ENCODE measurements around the gene TNRC18.

TNRC18 gene

GRCh38 chr7:5383314-5384098 lies 40.1 kb downstream of the TNRC18 start:
- peaks cover 81% of the 10 kb centered on the region for H3K79me2 ChIP-seq (ENCODE audit: insufficient read depth, low read length)
- DNase-seq, result no peak
- no peak overlapping the region for H3K4me2 ChIP-seq (ENCODE audit: insufficient read depth, low read length)

GRCh38 chr7:5382281-5382892 lies 41.2 kb downstream of the TNRC18 start:
- Histone ChIP-seq H3K27me3 (ENCODE audit: insufficient read depth, low read length, poor library complexity) (no peaks in the 10 kb centered on the region), H3K79me2 (ENCODE audit: insufficient read depth, low read length) (peaks cover 84% of the 10 kb centered on the region), H3K4me1 (ENCODE audit: insufficient read depth, low read length) (0 out of 2 replicates have a peak, but pooled peaks cover 6% of the 10 kb centered on the region), H3K9me3 (ENCODE audit: insufficient read depth, low read length, severe bottlenecking) (no peaks in the 10 kb centered on the region), H3K4me3 (ENCODE audit: low read depth in 1 of 2, low read length in 2 of 2) (no peak overlapping the region), H3K4me2 (ENCODE audit: insufficient read depth, low read length) (no peak overlapping the region), H2AFZ (ENCODE audit: low read depth, low read length) (no peak overlapping the region), H3K27ac (ENCODE audit: low read length) (no peak overlapping the region), H3K9ac (ENCODE audit: low read depth, low read length) (no peak overlapping the region), H3K36me3 (ENCODE audit: insufficient read depth, low read length) (peaks cover 46% of the 10 kb centered on the region), H4K20me1 (ENCODE audit: insufficient read depth, low read length) (peaks cover 65% of the 10 kb centered on the region)
- ATAC-seq (ENCODE audit: insufficient read depth, low read depth) (0 out of 3 replicates have a peak, but pooled peaks have one; percentile 30), DNase-seq (no peak)
- no peak for TF ChIP-seq CTCF (IDR thresholded peaks at IDR 0.05; ENCODE audit: borderline replicate concordance, extremely low read depth, low read length, poor library complexity, severe bottlenecking)

More at GRCh38 chr7:5383314-5384098, 40.1 kb downstream of the TNRC18 start:
- H3K27ac ChIP-seq (ENCODE audit: low read length), result no peak overlapping the region
- ATAC-seq (ENCODE audit: insufficient read depth, low read depth), result no peak
- peaks cover 52% of the 10 kb centered on the region for H3K36me3 ChIP-seq (ENCODE audit: insufficient read depth, low read length)
- no peak overlapping the region for H3K4me3 ChIP-seq (ENCODE audit: low read depth in 1 of 2, low read length in 2 of 2)
- TF ChIP-seq CTCF (IDR thresholded peaks at IDR 0.05; ENCODE audit: borderline replicate concordance, extremely low read depth, low read length, poor library complexity, severe bottlenecking), result no peak
- no peak for TF ChIP-seq EZH2 (IDR thresholded peaks at IDR 0.05; ENCODE audit: borderline replicate concordance, low read depth, low read length, severe bottlenecking)
- H3K4me1 ChIP-seq (ENCODE audit: insufficient read depth, low read length), result 0 out of 2 replicates have a peak, but pooled peaks cover 6% of the 10 kb centered on the region
- no peak overlapping the region for H2AFZ ChIP-seq (ENCODE audit: low read depth, low read length)
- H3K27me3 ChIP-seq (ENCODE audit: insufficient read depth, low read length, poor library complexity), result no peaks in the 10 kb centered on the region
- H3K9me3 ChIP-seq (ENCODE audit: insufficient read depth, low read length, severe bottlenecking), result no peaks in the 10 kb centered on the region
- H4K20me1 ChIP-seq (ENCODE audit: insufficient read depth, low read length), result peaks cover 64% of the 10 kb centered on the region
- H3K9ac ChIP-seq (ENCODE audit: low read depth, low read length), result no peak overlapping the region

- peaks cover 49% of the 10 kb centered on the region for H3K36me3 ChIP-seq (ENCODE audit: insufficient read depth, low read length)
- H3K79me2 ChIP-seq (ENCODE audit: insufficient read depth, low read length), result peaks cover 75% of the 10 kb centered on the region
- H4K20me1 ChIP-seq (ENCODE audit: insufficient read depth, low read length), result peaks cover 71% of the 10 kb centered on the region
- H3K4me1 ChIP-seq (ENCODE audit: insufficient read depth, low read length), result 0 out of 2 replicates have a peak, but pooled peaks cover 3% of the 10 kb centered on the region
- ATAC-seq (ENCODE audit: insufficient read depth, low read depth), result no peak
- no peak overlapping the region for H2AFZ ChIP-seq (ENCODE audit: low read depth, low read length)
- TF ChIP-seq CTCF (IDR thresholded peaks at IDR 0.05; ENCODE audit: borderline replicate concordance, extremely low read depth, low read length, poor library complexity, severe bottlenecking) (no peak), EZH2 (IDR thresholded peaks at IDR 0.05; ENCODE audit: borderline replicate concordance, low read depth, low read length, severe bottlenecking) (no peak)
- no peak for DNase-seq
- H3K27me3 ChIP-seq (ENCODE audit: insufficient read depth, low read length, poor library complexity), result no peaks in the 10 kb centered on the region
- no peak overlapping the region for H3K9ac ChIP-seq (ENCODE audit: low read depth, low read length)
- H3K4me2 ChIP-seq (ENCODE audit: insufficient read depth, low read length), result no peak overlapping the region
- H3K27ac ChIP-seq (ENCODE audit: low read length), result no peak overlapping the region
- no peaks in the 10 kb centered on the region for H3K9me3 ChIP-seq (ENCODE audit: insufficient read depth, low read length, severe bottlenecking)
- no peak overlapping the region for H3K4me3 ChIP-seq (ENCODE audit: low read depth in 1 of 2, low read length in 2 of 2)
Observed at GRCh38 chr7:5381071-5381772, 42.4 kb downstream of the TNRC18 start.

All from DND-41 (cell line).